Measurements from ENCODE around the gene HAO1. TPM values are rescaled to one million over a fixed set of nuclear protein-coding genes. Genes with fewer than 3 reads are reported as not detected.

The HAO1 gene
- total RNA-seq, 6 experiments from 2014 or later = 132 to 243 (median 171) TPM

DNA sequence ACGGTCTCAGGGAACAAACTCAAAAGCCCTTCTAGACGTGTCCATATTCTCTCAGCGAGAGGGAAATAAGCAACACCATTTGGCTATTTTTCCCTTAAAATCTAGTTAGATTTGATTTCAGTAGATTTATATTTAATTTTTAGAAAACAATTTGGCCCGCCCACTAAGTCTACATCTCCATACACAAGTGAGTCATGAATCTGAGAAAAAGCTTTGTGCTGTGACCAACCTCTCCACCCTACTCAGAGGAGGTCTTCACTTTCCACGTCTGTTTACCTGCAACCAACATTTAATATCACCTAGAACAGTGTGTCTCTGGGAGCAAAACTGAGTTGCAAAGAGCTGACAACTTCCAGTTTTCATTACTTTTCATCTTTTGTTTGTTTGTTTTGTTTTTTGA lies 48.6 kb downstream of the HAO1 start:
- no peak overlapping the region for H3K4me3 ChIP-seq
- 83% methylated on average over 5 of the region's 5 CpGs for WGBS (ENCODE audit: insufficient coverage, low coverage, low lambda C conversion rate, missing lambda C conversion rate)
- H3K36me3 ChIP-seq = peaks cover 0 to 49% (median 8%) of the 10 kb centered on the region in 4 donors
- H3K4me1 ChIP-seq = no peaks in the 10 kb centered on the region
- intact Hi-C loops (cut with DNase I) = no loop called here
- ATAC-seq (no peak), DNase-seq (no peak)
- TF ChIP-seq, protein P1, sequence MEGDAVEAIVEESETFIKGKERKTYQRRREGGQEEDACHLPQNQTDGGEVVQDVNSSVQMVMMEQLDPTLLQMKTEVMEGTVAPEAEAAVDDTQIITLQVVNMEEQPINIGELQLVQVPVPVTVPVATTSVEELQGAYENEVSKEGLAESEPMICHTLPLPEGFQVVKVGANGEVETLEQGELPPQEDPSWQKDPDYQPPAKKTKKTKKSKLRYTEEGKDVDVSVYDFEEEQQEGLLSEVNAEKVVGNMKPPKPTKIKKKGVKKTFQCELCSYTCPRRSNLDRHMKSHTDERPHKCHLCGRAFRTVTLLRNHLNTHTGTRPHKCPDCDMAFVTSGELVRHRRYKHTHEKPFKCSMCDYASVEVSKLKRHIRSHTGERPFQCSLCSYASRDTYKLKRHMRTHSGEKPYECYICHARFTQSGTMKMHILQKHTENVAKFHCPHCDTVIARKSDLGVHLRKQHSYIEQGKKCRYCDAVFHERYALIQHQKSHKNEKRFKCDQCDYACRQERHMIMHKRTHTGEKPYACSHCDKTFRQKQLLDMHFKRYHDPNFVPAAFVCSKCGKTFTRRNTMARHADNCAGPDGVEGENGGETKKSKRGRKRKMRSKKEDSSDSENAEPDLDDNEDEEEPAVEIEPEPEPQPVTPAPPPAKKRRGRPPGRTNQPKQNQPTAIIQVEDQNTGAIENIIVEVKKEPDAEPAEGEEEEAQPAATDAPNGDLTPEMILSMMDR (IDR thresholded peaks at IDR 0.05) = no peak
- no peak for TF ChIP-seq POLR2A (IDR thresholded peaks at IDR 0.05)
- H3K9me3 ChIP-seq = no peaks in the 10 kb centered on the region
- no peak overlapping the region for H3K27ac ChIP-seq
- no peaks in the 10 kb centered on the region for H3K27me3 ChIP-seq

DNA sequence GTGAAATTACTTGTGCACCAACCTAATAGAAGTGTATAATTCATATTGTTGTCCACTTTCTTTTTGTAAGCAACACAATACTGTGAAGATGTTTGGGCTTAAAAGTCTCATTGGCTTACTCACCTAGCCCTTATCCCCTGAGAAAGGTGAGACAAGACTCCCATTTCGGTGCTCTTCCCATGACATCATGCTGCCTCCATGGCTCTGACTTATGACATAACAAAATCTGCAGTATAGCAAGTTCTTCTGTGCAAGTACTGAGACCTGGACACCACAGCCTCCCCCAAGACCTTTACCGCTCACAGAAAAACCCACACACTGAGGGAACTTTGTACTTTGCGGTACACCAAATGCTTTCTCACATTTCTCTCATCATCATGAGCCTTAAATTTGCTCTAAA lies 50.5 kb downstream of the HAO1 start:
- H3K36me3 ChIP-seq = peaks cover 0 to 59% (median 15%) of the 10 kb centered on the region in 4 donors
- no peak overlapping the region for H3K4me3 ChIP-seq
- H3K27ac ChIP-seq = no peak overlapping the region
- DNase-seq = no peak
- H3K27me3 ChIP-seq = no peaks in the 10 kb centered on the region
- no peak for TF ChIP-seq POLR2A (IDR thresholded peaks at IDR 0.05)
- TF ChIP-seq, protein P1 (IDR thresholded peaks at IDR 0.05) = no peak
- no peak for ATAC-seq
- H3K9me3 ChIP-seq = no peaks in the 10 kb centered on the region
- H3K4me1 ChIP-seq = no peaks in the 10 kb centered on the region
- 90% methylated on average over 3 of the region's 3 CpGs for WGBS (ENCODE audit: insufficient coverage, low coverage, low lambda C conversion rate, missing lambda C conversion rate)
- intact Hi-C loops (cut with DNase I) = no loop called here

DNA sequence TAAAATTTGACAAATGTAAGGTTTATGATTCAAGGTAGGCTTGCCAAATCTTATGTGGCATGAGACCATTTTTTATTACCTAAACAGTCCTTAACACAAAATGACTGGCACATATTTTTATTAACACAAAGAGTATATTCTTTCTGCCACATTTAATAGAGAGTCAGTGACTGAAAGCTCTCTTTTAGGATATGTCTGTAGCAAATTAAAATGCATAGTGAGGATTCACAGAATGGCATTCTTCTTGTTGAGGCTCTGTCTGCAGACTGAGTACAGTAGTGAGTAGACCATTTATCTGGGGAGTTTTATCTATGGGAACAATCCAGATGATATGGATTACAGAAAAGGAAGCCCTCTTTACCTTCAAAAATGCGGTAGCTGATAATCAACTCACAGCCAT lies 56.5 kb downstream of the HAO1 start:
- intact Hi-C loops (cut with DNase I) = no loop called here
- DNase-seq = no peak
- WGBS (ENCODE audit: insufficient coverage, low coverage, low lambda C conversion rate, missing lambda C conversion rate) = 89% methylated on average over 1 of the region's 1 CpG
- H3K27me3 ChIP-seq = no peaks in the 10 kb centered on the region
- peaks cover 0 to 37% (median 17%) of the 10 kb centered on the region in 4 donors for H3K36me3 ChIP-seq
- H3K27ac ChIP-seq = no peak overlapping the region
- H3K4me1 ChIP-seq = peaks cover 0 to 22% (median 8%) of the 10 kb centered on the region in 4 donors
- TF ChIP-seq POLR2A (IDR thresholded peaks at IDR 0.05) = no peak
- TF ChIP-seq, protein P1 (IDR thresholded peaks at IDR 0.05) = no peak
- H3K9me3 ChIP-seq = no peaks in the 10 kb centered on the region
- no peak for ATAC-seq
- H3K4me3 ChIP-seq = no peak overlapping the region

DNA sequence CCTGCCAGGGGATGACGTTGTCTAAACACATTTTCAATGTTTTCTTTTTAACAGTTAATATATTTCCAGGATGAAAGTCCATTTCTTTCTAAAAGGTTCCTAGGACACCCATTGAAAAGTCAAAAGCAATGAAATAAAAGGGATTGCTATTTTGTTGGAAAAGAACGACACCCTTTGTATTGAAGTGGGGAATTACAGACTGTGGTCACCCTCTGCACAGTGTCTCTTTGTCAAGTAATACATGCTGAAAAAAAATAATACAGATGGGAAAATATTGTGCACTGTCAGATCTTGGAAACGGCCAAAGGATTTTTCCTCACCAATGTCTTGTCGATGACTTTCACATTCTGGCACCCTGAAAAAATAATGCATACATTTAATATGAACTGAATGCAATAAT lies 56.9 kb downstream of the HAO1 start:
- DNase-seq = no peak
- peaks cover 0 to 26% (median 8%) of the 10 kb centered on the region in 4 donors for H3K4me1 ChIP-seq
- no peaks in the 10 kb centered on the region for H3K27me3 ChIP-seq
- no peak overlapping the region for H3K27ac ChIP-seq
- H3K4me3 ChIP-seq = no peak overlapping the region
- intact Hi-C loops (cut with DNase I) = no loop called here
- TF ChIP-seq, protein P1 (IDR thresholded peaks at IDR 0.05) = no peak
- no peak for TF ChIP-seq POLR2A (IDR thresholded peaks at IDR 0.05)
- 60% methylated on average over 4 of the region's 4 CpGs for WGBS (ENCODE audit: insufficient coverage, low coverage, low lambda C conversion rate, missing lambda C conversion rate)
- peaks cover 0 to 35% (median 16%) of the 10 kb centered on the region in 4 donors for H3K36me3 ChIP-seq
- H3K9me3 ChIP-seq = no peaks in the 10 kb centered on the region
- ATAC-seq = peak in 1 of 4 donors; percentile 23

DNA sequence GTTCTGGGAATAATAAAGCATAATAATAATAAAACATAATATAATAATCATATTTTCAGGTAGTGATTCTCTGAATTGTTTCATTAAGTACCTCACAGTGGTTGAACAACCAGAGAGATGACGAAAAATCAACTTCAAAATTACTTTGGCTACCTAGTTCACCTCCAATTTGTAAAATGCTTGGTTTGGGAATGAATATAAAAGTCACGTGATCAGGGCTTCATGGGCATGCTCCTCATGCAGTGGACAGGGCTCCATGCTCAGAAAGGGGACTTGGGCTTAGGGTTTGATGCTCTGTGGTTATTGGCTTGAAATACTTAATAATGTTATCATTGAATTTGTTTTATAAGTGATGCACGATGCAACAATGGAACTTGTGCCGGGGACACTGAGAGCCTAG lies 58.2 kb downstream of the HAO1 start:
- Histone ChIP-seq H3K9me3 (no peaks in the 10 kb centered on the region), H3K27ac (no peak overlapping the region), H3K4me1 (peaks cover 0 to 26% (median 8%) of the 10 kb centered on the region in 4 donors), H3K4me3 (no peak overlapping the region), H3K27me3 (no peaks in the 10 kb centered on the region), H3K36me3 (peaks cover 0 to 35% (median 16%) of the 10 kb centered on the region in 4 donors)
- no peak for ATAC-seq
- 86% methylated on average over 2 of the region's 4 CpGs for whole genome bisulfite sequencing (ENCODE audit: insufficient coverage, low coverage, low lambda C conversion rate, missing lambda C conversion rate)
- intact Hi-C loops (cut with DNase I) = no loop called here
- DNase-seq = no peak
- TF ChIP-seq, protein P1 (IDR thresholded peaks at IDR 0.05) = no peak
- no peak for TF ChIP-seq POLR2A (IDR thresholded peaks at IDR 0.05)

Data from right lobe of liver (tissue), 6 donors.